Mononuclear cell (primary cell): ENCODE measurements around the gene ADGRF1. TPM values are rescaled to one million over a fixed set of nuclear protein-coding genes. Genes with fewer than 3 reads are reported as not detected.

Experiments
- H3K27me3 ChIP-seq: 2 replicates; pipeline ENCODE4 v1.6.0; 2011; ENCODE audit warnings: low read length, control low read depth; ENCODE audit not compliant: insufficient read depth
- H3K4me1 ChIP-seq: 2 replicates; pipeline ENCODE4 v1.5.1; 2011; ENCODE audit warnings: mild to moderate bottlenecking, low read length, control low read depth; ENCODE audit not compliant: insufficient read depth
- H3K4me3 ChIP-seq: 2 replicates; pipeline ENCODE4 v1.5.1; 2011; ENCODE audit warnings: mild to moderate bottlenecking, low read length, moderate library complexity
- H3K9me3 ChIP-seq: 2 replicates; pipeline ENCODE4 v1.5.1; 2011; ENCODE audit warnings: low read depth, mild to moderate bottlenecking, control low read depth, low read length
- total RNA-seq: library from RNA; depleted of rRNA; stranded (reverse); fragments of >200 nt; gene quantifications from one replicate; pipeline ENCODE4 v1.2.3, GENCODE V29; 2012

The ADGRF1 gene
- total RNA-seq, 1 donor: 0.10 TPM

- Histone ChIP-seq H3K9me3 (no peaks in the 10 kb centered on the region), H3K4me1 (no peaks in the 10 kb centered on the region), H3K27me3 (no peaks in the 10 kb centered on the region), H3K4me3 (no peak overlapping the region)
These were observed 87.2 kb downstream of the ADGRF1 start for GRCh38 chr6:46954837-46955451.

GRCh38 chr6:46953921-46954320 is 88.2 kb downstream of the ADGRF1 start:
- no peaks in the 10 kb centered on the region for H3K27me3 ChIP-seq
- H3K4me3 ChIP-seq: no peak overlapping the region
- H3K9me3 ChIP-seq: no peaks in the 10 kb centered on the region
- H3K4me1 ChIP-seq: no peaks in the 10 kb centered on the region

DNA sequence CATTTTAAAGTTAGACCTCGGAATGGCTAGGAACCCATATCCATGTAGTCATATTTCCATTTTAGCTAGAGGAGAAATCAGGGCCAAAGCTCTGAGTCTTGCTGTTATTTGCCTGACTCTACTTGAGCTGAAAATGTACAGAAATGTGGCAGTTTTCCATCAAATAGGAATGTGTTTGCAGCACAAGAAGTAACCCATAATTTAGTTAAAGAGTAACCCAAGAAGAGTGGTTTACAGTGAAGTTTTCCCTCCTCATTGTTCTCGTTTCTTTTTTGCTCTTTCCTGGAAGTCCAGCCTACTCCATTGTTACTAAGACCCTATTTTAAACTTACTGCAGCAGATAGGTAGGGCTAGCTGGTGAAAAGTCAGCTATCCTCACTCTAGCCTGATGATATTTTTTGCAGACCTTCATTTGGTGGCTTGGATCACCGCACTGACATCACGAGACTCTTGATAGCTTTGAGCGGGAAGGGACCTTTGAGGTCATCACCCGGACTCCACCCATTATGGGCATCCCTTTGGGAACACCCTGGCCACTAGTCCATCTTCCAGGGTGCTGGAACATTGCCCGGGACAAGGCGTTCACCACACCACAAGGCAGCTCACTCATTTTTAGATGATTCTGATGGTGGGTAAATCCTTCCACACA is 92.4 kb downstream of the ADGRF1 start:
- H3K27me3 ChIP-seq: no peaks in the 10 kb centered on the region
- no peaks in the 10 kb centered on the region for H3K9me3 ChIP-seq
- no peak overlapping the region for H3K4me3 ChIP-seq

GRCh38 chr6:46948699-46949098 is 93.4 kb downstream of the ADGRF1 start:
- Histone ChIP-seq H3K4me1 (no peaks in the 10 kb centered on the region), H3K9me3 (no peaks in the 10 kb centered on the region), H3K27me3 (no peaks in the 10 kb centered on the region), H3K4me3 (no peak overlapping the region)

More for the DNA sequence above, 92.4 kb downstream of the ADGRF1 start:
- no peaks in the 10 kb centered on the region for H3K4me1 ChIP-seq

Other genes starting within 250 kb of the ADGRF1 start
- not detected for gene MEP1A, start 248.9 kb downstream of the ADGRF1 start, total RNA-seq
- gene ADGRF5, start 120.4 kb downstream of the ADGRF1 start, total RNA-seq: not detected